ENCODE data around the gene SLC35E3.

SLC35E3 gene

DNA sequence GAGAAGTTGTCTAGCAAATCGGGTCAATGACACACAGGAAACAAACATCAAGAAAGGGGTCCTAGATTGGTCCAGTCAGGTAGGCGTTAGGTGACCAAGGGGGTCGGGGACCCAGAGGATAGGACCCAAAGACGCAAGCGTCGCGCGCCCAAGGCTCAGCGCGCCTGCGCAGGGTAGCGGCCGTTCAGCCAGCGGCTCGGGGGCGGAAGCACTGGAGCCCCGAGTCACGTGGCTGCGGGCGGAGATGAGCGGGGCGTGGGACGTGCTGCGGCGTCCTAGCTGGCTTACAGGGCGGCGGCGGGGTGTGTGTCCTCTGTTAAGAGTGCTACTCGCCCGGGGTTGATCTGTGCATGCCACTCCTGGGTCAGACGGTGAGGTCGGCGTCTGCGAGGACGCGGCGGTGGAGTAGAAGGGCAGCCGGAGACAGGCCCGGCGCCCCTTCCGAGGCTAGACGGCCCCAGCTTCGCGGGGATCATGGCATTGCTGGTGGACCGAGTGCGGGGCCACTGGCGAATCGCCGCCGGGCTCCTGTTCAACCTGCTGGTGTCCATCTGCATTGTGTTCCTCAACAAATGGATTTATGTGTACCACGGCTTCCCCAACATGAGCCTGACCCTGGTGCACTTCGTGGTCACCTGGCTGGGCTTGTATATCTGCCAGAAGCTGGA lies at the start of gene SLC35E3:
Gene SLC35E3, plus strand, starts transcription at position 273 of the 668 bp plus-strand sequence. Its CDS starts 202 bp downstream, at position 475.
- DNase-seq = peak; percentile 78 to 89

DNA sequence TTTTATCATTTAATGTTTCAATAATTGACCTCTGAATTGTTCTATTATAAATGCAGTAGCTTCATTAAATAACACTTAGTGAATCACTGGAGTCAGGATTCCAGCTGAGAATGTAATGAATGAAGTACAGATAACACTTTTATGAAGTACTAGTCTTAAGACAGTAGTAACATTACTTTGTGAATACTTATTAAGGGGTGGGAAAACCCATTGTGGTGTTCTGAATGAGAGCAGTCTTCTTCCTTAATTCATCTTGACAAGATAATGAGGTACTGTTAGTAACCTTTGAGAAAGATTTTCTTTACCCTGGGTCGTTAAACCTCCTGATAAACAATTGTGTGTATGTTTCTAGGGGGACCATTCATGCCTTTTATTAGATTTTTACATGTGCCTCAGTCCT lies 46.5 kb upstream of the SLC35E3 start:
- DNase-seq = no peak

DNA sequence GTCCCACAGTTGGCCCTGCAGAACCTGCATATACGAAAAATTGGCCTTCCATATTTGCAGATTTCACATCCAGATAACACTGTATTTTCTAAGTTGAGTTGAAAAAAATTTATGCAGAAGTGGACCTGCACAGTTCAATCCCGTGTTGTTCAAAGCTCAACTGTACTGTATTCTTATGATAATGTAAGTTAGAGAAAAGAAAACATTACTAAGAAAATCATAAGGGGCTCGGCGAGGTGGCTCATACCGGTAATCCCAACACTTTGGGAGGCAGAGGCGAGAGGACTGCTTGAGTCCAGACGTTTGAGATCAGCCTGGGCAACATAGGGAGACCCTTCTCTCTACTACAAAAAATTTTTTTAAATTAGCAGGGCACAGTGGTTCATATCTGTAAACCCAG lies 18.2 kb upstream of the SLC35E3 start:
- no peak for DNase-seq

DNA sequence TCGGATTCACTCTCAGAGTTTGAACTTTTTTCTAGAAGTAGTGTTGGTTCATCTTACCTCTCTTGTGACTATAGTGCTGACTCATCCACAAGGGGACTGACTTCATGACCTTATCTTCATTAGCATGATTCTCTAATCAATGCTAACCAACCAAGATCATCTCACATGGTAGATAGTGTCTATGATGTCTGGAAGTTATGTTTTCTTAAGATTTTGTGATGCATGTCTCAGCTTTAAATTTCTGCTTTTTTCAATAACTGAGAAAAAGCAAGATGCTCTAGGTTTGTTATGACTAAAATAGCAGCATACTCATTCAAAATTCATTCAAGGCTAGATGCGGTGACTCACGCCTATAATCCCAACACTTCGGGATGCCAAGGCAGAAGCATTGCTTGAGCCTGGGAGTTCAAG lies 12.3 kb upstream of the SLC35E3 start:
- DNase-seq = no peak

DNA sequence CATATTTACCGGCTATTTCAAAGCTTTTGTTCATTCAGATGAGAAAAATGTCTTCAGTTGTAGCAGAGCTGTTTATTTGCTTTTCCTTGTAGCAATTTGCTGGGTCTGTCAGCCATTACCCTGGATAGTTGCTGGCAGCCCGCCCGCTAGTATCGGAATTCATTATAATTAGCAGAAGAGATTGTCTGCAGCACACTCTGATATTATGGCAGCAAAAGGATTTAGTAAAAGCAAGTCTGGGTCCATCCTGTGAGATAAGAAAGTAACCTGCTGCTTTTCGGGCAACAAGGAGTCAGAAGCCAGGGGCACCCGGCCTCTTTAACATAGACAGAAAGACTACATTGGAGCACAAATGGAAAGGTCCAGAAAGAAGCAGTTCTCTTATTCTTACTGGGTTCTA lies 6.1 kb upstream of the SLC35E3 start:
- DNase-seq = no peak

DNA sequence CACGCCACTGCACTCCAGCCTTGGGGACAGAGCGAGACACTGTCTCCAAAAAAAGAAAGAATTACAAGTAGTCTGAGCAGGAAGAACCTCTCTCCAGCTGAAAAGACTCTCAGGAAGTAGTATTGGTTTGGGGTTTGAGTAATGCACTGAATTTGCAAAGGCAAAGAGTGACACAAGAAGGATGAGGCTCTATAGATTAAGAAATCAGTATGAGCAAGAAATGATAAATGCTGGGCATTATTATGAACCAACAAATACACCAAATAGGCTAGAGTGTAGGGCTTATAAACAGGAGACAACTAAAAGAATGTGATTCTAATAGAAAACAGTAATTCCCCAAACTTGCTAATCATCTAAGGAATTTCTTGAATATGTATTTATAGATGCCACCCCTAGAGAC lies 2.6 kb upstream of the SLC35E3 start:
- DNase-seq = no peak

DNA sequence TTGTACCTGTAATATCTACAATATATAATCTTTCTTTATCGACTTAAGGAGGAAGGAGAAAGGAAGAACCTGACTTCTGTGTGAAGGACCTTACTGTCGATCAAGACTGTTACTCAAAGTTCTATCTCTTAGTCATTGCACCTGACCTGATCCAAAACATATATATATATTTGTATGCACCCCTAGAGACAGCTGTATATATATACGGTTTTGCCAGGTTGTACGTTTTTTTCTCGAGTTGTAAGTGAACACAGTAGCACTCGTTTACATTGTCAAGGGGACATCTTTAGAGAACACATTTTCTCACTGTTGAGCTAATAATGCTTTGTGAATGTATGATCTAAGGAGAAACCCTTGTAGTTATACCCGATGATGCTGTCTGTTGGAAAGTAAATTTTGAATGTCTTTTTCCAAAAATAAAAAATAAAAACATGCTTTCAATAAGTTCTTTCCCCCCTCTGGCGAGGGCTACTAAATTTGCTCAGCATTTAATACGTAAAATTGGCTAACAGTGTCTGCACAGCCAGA lies 536 bp upstream of the SLC35E3 start:
- DNase-seq = no peak

DNA sequence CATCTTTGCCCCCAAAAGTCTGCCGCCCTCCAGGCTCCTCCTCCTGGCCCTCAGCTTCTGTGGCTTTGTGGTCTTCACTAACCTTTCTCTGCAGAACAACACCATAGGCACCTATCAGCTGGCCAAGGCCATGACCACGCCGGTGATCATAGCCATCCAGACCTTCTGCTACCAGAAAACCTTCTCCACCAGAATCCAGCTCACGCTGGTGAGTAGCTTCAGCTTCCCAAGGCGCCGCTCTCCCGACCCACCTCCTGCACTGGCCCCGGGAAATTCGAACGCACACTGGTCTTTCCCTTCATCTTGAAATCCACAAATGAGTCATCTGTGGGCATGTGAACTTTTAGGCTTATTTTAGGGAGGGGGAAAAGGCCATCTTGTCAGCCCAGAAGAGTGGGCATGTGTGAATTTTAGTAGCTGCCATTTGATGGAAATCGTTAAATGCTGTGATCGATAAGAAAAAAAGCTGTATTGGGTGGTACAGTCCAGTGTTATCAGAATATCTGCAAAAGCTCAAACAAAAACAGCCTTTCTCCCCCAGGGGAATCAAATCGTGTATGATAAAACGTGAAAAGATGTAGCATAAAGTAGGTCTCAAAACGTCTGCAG lies 700 bp downstream of the SLC35E3 start:
- peak; percentile 11 to 26 for DNase-seq

DNA sequence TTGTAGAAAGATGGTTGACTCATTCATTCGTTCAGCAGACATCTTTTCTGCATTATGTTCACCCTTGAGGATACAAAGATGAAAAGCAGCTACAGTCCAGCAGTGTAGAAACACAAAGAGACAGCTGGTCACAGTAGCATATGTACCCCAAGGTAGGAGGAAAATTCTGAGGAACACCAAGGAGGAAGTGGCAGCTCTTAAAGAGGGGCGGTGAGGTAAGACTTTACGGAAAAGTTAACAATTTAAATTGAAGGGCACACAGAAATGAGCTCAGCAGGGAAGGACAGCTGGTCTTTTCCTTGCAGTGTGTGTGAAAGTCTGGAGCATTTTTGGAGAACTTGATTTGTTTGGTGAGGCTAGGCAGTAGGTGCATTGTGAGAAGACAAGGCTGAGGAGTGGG lies 3.5 kb downstream of the SLC35E3 start:
- DNase-seq = no peak

DNA sequence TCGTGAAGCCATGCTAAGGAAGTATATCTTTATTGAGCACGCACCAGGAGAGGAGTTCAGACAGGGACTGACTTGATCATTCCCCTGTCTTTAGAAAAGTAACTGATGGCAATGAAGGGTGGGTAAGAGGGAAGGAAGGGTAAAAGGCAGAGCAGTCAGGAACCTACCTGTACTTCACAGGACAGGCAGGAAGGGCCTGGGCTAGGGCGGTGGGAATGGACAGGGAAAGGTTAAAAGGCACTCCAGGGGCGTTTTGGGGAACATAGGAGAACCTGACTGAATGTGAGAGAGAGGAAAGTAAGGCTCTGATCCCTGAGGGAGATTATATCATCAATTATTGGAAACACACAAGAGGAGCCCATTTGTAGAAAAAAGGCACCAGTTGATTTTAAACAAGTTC lies 3.9 kb downstream of the SLC35E3 start:
- no peak for DNase-seq

DNA sequence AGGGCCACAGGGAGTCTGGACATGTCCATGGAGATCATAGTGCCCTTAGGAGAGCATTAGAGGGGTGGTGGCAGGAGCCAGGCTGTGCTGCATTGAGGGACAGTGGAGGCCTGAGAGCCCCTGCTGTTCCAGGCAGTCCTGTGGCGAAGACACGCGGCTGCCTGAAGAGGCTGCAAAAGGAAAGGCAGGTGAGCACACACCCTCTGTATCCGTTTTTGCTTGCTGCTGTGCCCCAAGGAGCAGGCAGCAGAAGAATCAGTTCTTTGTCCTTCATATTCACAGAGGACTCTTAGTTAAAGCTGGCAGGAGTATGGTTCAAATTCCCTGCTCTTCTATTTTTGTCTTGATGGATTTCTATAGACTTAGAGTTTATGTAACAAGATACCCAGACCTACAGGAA lies 4.5 kb downstream of the SLC35E3 start:
- no peak for DNase-seq

DNA sequence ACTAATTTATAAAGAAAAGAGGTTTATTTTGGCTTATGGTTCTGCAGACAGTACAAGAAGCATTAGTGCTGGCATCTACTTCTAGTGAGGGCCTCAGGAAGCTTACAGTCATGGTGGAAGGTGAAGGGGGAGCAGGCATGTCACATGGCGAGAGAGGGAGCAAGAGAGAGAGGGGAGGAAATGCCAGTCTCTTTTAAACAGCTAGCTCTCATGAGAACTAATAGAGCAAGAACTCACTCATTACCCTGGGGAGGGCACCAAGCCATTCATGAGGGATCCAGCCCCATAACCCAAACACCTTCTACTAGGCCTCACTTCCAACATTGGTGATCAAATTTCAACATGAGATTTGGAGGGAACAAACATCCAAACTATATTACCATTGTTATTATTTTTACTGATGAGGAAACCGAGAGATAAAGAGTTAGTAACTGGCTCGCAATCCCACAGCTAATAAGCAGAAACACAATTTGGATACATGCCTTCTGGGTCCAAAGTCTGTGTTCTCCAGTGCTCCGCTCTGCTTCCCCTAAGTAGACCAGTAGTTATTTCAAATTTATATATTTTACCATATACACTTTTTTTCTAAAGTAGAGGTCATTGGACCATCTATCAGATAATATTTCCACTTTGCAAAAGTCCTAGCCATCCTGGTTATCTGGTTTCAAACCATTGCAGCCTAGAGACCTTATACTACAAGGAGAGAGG lies 9.7 kb downstream of the SLC35E3 start:
- no peak for DNase-seq

DNA sequence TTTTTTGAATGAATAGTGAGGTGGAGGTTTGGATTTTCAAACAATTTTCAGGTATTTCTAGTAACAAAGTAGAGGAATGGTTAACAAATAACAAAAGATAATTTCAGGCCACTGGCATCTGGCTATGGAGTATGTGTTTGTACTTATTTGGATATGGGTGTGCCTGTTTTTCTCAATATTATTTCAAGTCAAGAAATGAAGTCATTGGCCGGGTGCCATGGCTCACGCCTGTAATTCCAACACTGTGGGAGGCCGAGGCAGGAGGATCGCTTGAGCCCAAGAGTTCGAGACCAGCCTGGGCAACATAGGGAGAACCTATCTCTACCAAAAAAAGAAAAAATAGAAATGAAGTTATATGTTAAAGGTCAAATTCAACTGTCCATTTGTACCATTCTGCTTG lies 13.9 kb downstream of the SLC35E3 start:
- DNase-seq = no peak

DNA sequence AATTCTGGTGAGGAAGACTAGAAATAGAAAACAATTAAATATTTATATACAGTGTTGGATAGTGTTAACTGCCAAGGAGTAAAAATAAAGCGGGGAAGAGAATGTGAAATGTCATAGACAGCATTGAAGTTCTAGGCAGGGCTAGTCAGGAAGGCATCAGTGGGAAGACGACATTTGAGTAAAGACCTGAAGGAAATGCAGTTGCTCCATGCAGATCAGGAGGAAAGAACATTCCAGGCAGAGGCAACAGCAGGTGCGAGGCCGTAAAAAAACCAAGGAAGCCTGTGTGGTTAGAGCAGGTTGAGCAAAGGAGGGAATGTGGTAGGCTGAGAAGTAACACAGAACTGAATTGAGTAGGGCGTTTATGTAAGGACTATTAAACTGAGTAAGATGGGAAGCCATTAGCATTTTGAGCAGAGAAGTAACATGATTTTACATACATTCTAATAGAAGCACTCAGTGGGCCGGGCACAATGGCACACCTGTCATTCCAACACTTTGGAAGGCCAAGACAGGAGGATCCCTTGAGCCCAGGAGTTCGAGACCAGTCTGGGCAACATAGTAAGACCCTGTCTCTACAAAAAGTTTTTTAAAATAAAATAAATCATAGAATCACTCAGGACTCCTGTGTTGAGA lies 14.9 kb downstream of the SLC35E3 start:
- no peak for DNase-seq

DNA sequence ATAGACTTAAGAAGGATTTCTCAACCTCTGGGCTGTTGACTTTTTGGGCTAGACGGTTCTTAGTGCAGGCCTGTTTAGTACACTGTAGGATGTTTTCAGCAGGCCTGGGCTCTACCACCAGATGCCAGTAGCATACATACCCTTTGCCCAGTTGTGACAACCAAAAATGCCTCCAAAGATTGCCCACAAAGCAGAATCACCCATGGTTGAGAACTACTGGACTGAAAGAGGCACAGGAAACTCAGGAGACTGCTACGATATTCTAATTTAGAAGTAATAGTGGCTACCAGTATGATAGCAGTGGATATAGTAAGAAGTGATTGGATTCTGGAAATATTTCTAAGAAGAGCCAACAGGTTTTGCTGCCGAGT lies 15.5 kb downstream of the SLC35E3 start:
- no peak for DNase-seq

DNA sequence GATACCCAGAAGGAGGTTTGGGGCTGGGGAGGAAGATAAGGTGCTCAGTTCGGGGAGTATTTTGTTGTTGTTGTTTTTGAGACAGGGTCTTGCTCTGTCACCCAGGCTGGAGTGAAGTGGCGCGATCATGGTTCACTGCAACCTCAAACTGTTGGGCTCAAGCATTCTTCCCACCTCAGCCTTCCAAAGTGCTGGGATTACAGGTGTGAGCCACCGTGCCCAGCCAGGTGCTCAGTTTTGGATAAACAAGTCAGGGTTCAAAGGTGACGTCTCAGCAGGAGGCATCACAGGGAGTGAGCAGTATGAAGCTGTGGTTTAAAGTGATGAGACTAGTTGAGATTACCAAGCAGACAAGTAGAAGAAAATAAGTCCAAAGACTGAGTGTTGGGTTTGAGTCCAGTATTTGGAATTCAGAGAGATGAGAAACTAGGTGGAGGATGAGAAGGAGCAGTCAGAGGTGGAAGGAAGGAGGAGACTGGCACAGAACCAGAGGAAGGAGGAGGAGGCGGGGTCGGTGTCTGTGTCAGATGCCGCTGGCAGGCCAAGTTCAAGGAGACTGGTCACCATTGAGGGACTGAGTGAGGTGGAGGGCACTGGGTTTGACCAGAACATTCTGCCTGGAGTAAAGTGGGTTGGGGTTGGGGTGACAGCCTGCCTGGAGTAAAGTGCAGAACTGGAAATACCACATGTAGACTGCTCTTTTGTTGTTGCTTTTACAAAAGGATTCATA lies 16.1 kb downstream of the SLC35E3 start:
- DNase-seq = no peak

DNA sequence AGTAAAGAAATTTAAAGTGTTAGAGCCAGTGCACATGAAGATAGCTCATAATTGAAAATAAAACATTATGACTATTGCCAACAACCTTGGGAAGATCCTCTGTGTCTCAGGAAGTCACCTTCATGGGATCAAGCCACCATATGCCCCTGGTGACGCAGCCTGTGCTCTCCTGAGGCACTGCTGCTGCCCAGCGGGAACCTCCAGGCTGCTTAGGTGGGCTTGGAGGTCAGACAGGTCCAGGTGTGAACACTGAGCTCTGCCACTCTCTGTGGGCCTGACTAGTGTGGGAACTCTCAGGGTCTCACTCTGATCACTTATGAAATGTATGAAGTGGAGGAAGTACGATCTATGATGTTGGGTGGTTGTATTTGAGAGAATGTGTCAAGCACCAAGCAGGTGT lies 16.7 kb downstream of the SLC35E3 start:
- peak in 1 of 2 experiments; percentile 63 for DNase-seq

DNA sequence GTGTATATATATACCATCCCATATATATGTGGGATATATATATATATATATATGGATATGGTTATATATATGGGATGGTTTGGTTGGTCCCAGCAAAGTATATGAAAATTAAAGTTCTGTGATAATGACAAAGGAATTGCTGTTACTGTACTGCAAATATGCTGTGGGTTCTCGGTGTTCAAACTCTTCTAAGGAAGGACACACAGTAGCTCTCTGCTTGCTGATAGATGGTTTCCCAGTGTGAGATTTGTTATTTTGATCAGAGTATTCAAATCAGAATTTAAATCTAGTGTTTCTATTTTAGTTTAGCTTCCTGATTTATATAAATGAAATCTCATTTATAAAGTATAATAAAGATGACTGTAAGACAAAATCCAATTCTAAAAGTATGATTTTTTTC lies 19.7 kb downstream of the SLC35E3 start:
- DNase-seq = no peak

DNA sequence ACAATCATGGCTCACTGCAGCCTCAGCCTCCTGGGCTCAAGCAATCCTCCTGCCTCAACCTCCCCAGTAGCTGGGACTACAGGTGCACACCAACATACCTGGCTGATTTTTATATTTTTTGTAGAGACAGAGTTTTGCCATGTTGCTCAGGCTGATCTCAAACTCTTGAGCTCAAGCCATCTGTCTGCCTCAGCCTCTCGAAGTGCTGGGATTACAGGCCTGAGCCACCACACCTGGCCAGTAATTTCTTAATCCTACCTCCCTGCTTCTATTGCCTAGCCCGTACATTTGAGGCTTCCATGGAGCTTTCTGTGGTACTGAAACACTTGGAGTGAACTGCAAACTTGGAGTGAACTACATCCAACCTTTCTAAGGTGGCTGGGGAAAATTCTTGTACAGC lies 20.7 kb downstream of the SLC35E3 start:
- DNase-seq = peak; percentile 60 to 89

DNA sequence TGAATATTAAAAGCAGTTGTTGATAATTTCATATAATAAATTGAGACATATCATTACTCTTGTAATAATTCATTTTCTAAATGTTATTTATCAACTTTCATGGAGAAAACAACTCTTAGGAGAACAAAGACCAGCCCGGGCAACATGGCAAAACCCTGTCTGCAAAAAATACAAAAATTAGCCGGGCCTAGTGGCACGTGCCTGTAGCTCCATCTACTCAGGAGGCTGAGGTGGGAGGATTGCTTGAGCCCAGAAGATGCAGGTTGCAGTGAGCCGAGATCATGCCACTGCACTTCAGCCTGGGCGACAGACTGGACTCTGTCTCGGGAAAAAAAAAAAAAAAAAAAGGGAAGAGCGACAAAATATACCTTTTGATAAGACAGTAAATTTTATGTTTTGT lies 21.2 kb downstream of the SLC35E3 start:
- DNase-seq = peak in 1 of 2 experiments; percentile 10

DNA sequence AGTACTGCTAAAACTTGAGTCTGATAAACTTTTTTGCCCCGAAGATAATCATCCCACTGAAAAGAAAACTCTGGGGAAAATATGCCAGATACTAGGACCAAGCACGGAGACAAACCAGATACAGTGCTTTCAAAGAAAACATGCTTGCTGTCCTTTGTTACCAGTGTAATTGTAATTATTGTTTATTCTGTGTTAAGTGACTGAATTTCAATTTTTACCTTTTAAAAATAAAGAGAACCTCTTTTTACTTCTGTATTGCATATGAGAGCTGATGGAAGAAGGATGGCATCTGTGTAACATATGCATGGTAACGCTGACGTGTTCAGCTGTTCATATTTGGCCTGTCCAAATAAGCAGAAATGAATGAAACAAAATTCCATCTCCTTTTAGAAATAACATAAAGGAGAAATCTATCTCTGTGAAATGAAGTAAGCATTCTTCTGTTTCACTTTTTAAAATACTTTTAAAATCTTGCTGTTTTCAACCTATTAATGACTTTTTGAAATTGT lies 22.5 kb downstream of the SLC35E3 start:
- no peak for DNase-seq

DNA sequence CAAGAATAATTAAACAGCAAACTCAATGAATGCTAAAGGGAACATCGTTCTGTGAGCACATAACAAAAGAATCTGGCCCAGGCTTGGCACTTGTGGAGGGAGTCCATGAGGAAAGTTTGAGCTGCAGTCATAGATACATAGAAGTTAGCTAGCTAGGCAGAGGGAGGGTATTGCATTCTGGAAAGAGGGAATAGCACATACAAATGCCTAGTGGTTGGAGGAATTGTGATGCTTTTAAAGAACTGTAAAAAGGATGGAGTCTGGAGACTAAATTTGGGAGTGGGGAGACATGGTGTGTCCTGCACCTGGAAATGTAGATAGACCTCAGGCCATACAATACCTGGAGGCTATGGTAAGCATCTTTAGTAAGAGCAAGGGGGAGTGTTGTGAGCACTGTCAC lies 24.0 kb downstream of the SLC35E3 start:
- no peak for DNase-seq

All from NCI-H524 (cell line).